ENCODE data around the gene KNSTRN.

KNSTRN gene, protein sequence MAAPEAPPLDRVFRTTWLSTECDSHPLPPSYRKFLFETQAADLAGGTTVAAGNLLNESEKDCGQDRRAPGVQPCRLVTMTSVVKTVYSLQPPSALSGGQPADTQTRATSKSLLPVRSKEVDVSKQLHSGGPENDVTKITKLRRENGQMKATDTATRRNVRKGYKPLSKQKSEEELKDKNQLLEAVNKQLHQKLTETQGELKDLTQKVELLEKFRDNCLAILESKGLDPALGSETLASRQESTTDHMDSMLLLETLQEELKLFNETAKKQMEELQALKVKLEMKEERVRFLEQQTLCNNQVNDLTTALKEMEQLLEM

DNA sequence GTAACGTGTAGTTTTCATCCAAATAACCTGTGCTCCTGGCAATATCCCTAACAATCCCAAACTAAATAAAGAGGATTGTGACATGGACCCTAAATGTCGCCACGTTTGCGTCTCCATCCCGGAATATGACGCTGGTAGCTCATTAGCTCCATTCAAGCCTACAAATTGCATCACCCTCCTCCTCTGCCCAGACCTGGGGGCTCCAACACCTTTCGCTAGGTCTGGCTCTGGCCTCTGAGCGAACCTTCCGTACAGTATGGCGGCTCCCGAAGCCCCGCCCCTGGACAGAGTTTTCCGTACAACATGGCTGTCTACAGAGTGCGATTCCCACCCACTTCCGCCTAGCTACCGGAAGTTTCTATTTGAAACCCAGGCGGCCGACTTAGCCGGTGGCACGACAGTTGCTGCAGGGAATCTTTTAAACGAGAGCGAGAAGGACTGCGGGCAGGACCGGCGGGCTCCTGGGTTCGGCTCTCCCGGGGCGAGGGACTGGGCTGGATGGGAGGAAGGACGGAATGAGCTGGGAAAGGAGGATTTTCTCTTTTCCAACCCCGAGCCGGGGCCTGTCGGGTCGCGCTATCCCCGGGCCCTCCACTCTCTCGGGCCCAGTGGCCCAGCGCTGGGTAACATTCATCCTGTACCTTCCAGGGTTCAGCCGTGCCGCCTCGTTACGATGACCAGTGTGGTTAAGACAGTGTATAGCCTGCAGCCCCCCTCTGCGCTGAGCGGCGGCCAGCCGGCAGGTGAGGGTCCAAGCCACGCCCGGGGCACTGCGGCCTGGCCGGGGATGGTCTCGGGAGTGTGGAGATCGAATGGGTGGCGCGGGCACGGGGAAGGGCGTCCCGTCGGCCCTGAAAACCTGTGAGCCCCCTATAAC, at the start of gene KNSTRN:
TSS of gene KNSTRN (plus strand) at position 142 of the 877 bp plus-strand sequence. CDS start at position 257, 115 bp downstream.
- DNase-seq, result peak; percentile 98

DNA sequence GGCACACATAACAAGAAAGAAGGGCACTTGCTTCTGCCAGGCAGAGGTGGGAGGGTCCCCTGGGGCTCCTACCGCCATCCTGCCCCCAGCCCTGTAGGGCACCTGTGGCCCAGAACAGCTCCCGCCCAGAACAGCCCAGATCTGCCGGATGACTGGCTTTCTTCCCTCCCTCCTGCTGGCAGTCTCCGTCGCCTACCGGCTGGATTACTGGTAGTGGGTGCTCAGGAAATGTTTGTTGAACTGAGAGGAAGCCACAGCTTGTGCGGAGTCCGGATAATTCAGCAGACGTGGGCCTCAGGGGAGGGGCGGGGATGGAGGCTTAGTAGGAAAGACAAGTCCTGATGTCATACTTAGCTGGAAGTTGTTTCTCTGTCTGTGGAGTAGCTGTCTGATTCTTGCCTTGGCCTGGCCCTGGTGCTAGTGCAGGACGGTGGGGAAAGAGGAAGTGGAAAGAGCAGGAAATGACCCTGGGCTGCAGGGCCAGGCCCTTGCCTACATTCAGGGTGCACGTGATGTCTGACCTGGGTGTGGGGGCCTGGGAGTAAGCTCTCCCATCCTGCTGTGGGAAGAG, 48.5 kb upstream of the KNSTRN start:
- DNase-seq, result peak; percentile 84

DNA sequence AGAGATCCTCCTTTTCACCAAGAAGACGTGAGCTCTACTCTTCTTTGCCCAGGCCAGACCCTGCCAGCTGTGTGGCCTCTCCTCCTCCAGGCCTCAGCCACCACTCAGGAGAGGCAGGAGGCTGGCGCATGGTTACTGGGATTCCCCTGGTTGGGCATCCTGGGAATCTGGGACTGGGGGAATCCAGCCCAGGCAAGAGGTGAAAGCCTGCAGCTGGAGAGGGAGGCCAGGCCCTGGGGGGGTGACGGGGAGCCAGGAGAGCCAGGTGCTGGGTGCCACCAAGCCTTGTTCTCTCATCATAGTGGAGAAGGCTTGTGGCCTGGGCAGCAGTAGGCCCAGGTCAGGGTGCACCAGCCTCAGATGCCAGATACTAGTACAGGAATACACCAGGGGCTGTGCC, 48.0 kb upstream of the KNSTRN start:
- no peak for DNase-seq

DNA sequence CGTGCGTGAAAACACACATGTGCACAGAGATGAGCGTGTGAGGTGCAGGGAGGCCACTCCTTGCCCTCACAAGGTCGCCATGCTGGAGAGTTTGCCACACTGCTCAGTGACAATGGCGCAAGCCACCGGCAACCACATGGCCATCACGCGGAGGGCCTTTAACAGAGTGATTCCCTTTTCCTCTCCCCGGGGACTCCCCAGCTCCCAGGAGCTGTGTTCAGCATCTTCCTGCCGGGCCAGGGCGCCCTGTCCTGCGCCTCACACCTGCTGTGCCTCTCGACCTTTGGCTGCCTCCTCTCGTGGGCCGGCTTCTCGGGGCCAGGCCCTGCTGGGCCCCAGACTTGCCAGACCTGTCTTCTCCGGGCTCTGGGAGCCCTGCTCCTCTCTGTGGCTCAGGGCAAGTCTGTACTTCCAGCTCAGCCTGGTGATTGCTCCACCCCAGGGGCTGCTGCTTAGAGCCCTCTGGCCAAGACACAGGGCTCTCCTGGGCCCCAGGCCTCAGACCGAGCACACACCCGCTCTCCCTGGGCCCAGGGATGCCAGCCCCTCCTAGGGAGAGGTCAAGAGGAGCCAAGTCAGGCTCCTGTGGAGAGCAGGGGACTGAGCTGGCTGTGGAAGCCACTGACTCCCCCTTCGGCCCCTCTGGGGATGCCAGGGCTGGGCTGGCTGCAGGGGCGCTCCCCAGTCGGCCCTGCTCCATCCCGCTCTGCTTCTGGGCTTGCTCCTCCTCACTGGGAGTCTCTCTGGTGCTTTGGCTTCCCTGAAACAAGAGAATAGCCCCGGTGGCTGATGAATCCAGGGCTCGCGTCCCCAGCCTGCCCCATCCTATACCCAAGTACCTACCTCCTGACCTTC, 47.4 kb upstream of the KNSTRN start:
- no peak for DNase-seq

DNA sequence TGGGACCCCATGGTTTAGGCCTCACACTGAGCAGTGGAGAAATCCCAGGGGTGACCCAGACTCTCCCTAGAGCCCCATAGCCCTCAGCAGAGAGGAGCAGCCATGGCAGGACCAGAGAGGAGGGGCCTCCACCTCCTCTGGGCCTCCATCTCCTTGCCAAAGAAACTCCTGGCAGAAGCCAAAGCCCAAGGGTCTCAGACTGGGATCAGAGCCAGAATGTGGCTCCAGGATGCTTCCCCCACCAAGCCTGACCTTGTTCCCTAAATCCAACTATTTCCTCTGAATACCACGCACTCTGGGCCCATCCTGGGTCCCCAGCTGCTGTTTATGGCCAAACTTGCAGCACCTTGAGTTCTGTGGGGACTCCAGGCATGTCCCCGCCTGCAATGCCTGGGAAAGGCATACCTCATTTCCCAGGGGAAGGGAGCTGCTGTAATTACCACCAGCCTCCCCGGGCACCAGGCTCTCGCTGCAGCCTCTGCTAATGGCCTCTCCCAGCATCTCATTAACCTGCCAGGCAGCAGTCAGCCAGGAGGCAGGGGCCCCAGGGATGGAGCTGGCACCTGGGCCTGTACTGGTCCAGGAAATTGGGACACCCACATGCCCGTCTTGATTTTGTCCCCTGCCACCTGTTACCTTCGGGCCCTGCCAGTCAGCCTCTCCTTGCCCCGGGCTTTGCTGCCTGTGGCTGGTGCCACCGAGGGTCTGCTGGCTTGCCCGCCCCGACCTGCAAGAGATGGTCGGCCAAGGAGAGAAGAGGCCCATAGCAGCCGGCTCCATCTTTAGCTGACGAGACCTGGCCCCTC, 46.4 kb upstream of the KNSTRN start:
- no peak for DNase-seq

DNA sequence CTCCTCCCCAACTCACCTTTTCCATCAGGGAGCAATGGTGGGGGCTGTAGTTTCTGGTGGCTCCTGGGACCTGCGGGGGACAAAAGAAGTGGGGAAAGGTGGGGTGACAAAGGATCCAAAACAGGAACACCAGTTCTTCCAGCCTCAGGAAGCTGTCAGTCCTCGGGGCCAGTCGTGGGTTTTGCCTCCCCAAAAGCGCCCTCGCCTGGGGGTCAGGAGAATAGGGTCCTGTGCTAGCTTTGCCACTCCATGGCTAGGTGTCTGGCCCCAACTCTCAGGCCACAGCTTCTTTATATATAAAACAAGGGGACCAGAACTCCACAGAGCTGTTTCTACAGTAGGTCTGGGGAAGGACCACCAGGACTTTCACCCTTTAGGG, 45.8 kb upstream of the KNSTRN start:
- DNase-seq, result peak; percentile 26

DNA sequence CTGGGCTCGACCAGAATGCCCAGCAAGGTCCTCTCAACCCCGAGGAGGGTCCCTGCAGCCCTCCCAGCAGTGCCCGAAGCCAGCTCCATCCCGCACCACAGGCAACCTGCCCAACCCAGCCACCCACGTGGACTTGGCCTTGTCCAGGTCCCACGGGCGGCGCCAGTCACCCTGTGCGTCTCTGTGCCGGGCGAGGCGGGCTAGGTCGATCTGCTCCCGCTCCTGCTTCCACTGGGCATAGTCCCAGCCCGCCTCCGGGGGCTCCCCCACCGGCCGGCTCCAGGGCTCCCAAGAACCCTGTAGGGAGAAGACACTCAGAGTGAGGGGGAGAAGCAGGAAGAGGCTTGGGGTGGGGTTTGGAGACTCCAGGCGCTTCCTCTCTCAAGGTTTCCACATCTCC, 44.9 kb upstream of the KNSTRN start:
- no peak for DNase-seq

DNA sequence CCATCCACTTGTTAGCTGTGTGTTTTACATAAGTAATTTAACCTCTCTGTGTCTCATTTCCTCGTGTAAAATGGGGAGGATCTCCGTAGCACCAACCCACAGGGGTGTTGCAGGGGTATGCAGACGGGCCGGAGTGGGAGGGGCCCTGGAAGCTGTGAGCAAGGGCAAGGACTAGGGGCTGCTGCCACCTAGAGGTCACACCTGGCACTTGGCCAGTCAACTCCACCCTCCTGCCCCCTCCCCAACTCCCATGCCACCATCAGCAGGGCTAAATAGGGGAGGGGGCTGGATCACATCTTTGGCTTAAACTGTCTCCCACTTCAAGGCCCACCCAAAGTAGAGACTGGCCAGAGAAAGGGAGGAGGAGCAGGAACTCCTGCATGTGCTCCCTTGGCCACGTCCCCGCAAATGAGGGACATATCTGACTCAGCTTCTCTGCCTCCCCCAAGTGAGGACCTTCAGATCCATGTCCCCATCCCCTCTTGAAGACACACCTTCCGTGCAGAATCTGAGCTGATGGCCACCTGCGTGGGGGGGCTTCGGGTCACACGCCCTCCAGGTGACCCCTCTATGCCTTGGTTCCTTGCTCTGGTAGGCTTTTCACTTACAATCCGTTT, 44.4 kb upstream of the KNSTRN start:
- DNase-seq, result peak; percentile 90

DNA sequence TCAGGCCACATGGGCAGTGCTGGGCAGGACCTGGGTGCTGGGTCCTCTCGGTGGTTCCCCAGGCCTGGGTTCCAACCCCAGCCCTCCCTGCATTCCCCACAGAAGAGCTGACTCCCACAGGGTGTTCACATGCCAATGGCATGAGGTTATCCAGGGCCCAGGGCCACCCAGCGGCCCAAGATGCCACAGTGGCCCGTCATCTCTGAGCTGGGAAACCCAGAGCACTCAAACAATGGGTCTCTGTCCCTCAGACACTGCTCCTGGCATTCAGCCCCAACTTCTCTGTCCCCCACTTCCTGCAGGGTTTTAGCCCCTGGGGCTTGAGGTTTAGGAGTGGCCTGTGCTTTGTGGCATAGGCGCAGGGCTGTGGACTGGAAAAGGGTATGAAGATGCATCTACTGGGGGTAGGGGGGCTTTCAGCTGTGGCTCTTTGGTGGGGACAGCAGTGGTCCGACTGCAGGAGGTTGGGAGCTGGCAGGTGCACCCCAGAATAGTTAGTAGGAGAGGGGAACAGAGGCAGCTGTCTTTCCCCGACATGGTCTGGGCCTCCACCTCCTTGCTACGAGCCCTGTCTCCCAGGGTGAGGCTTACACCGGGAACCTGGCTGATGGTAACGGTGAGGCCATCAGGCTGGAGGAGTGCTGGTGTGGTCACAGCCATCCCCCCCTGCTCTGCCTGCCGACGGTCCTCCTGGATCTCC, 43.5 kb upstream of the KNSTRN start:
- DNase-seq, result no peak

DNA sequence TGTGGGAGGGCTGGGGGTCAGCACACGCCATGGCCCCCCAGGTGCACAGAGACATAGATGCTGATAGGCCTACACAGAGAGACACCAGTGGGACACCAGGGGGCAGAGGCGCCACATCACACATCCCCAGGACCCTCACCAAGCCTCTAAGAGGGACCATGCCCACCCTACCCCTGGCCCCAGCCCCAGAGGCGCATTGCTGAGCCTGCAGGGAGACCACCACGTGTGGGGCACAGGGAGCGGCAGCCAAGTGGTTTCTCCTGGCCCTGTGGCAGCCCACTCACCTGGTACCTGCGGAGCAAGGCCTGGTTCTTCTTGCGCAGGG, 42.9 kb upstream of the KNSTRN start:
- DNase-seq, result peak; percentile 61

DNA sequence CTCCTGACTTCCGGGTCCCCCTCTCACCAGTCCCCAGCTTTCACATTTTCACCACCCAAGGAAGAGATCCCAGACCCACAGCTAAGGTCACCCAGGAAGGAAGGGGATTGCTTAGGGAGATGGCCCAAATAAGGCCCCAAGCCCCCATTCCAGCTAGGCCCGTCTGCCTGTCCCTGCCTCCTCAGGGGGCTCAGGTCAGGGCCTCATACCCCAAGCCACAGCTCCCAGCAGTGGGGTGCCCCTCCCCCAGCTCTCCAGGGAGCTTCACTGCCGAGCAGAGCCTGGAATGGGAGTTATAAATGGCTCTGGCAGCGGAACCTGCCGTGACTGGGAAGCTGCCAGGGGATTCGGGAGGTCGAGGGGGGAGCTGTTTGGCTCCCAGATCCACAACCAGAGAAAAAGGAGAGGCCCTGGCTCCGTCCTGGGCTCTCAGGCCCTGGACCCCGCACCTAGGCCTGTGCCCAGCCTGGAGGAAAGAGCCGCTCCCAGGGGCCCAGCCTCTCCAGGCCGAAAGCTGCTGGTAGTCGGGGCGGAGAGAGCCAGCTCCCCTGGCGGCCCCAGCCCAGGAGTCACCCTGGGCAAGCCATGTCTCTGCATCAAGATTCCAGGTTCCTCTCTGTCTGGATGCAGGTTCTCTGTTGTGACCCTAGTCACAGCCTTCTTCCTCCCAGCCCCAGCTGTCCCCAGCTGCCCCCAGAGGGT, 42.3 kb upstream of the KNSTRN start:
- peak; percentile 69 for DNase-seq

DNA sequence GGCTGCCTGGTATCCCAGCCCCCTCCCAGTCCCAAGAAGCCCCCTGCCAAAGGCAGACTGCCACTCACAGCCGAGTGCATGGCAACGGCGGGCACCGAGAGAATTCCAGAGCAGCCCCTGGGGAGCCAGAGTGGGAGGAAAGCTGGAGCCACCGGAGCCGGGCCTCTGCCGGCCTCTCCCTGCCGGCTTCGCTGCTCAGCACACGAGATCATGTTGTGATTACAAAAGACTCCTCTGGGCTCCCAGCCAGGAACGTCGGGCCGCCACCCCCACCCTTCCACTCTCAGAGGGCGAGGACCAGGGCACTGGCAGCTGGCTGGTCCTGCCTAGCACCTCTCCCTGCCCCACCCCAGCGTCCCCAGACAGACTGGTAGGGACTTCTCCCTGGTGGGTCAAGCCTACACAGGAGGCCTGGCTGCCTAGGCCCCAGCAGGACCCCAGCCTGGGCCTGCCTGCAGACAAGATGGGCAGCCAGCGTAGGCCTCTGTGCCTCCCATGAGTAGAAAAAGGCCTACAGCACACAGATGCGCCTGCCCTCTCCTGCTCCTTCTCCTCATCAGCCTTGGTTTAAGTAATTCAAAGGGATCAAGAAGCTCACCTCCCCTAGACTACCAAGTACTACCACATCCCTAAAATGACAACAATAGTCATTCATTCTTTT, 41.7 kb upstream of the KNSTRN start, which contains the start of gene CCDC9B:
TSS of gene CCDC9B (minus strand) at position 200 of the 661 bp plus-strand sequence. CDS start at position 80, 120 bp downstream.
- peak; percentile 82 for DNase-seq

DNA sequence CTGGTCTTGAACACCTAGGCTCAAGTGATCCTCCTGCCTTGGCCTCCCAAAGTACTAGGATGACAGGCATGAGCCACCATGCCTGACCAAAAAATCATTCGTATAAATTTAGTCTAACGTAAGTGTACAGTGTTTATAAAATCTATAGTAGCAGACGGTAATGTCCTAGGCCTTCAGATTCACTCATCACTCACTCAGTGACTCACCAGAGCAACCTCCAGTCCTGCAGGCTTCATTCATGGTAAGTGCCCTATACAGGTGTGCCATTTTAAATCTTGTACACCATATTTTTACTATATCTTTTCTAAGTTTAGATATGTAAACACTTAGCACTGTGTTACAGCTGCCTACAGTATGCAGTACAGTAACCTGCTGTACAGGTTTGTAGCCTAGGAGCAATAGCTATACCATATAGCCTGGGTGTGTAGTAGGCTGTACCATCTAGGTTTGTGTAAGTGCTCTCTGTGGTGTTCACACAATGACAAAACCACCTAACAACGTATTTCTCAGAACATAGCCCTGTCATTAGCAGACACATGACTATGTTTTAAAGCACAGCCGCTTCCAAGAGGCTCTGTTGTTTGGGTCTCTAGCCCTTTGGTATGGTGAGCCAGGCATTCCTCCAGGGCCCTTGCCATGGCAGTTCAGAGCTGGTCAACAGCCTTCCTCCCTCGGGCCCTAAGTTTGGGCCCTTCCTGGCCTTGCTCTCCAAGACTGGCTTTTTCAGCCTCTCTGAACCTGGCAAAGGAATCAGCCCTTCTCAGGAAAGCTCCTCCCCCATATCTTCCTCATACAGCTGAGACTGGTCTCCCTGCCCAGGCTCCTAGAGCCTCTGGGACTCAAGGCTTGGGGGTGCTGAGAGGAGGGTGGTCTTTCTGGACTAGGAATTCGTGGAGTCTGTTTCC, 39.9 kb upstream of the KNSTRN start:
- no peak for DNase-seq

DNA sequence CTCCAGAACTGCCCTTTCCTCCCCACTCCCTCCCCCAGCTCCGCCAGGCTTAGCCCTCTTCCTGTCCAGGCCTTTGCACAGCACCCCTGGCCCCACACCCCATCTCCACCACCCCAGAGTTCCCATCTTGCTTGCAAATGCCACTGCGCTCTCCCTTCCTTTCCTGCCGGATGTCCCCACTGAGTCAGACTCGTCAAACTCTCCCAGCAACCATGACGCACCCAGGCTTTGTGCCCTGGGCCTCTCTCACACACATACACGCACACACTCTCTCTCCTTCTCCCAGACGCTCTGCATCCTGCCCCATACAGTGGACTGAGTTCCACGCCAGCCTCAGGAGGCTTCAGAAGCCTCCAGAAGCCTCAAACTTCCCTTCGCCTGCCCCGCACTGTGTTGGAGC, 39.0 kb upstream of the KNSTRN start:
- no peak for DNase-seq

DNA sequence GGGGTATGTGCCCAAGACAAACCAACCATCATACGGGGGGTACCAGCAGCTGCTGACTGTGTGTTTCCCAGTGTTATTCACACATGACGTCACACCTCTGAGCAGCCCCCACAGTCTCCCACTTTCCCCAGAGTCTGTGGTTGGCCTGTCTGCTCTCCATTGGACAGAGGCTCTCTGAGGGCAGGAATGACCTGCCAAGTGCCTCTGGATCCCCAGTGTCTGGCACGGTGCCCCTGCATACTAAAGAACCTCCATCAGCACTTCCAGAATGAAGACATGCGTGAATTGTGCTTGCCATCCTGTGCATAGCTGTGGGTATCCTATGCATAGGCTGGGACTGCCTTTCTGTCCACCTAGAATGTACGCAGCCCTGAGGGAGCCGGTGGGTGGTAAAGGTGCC, 38.3 kb upstream of the KNSTRN start:
- DNase-seq, result no peak

DNA sequence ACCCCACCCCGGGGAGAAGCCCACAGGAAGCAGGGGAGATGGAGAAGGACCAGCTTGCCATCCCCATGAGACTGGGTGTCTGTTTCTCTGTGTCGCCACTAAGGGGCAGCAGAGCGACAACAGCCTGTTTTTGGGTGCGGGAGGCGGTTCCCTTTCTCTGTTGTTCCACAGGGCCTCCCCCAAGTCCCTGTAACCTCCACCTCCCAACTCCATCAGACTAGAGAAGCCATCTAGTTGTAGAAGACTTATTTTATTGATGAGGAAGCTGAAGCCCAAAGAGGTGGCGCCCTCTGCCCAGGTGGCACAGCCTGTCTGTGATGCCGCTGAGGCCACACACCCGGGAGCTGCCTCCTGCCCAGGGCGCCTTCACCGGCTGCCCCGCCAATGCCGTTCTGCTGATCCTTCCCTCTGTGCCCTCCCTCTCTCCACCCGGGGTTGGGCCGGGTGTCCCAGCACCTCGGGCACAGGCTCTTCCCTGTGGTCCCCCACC, 37.8 kb upstream of the KNSTRN start:
- peak; percentile 80 for DNase-seq

DNA sequence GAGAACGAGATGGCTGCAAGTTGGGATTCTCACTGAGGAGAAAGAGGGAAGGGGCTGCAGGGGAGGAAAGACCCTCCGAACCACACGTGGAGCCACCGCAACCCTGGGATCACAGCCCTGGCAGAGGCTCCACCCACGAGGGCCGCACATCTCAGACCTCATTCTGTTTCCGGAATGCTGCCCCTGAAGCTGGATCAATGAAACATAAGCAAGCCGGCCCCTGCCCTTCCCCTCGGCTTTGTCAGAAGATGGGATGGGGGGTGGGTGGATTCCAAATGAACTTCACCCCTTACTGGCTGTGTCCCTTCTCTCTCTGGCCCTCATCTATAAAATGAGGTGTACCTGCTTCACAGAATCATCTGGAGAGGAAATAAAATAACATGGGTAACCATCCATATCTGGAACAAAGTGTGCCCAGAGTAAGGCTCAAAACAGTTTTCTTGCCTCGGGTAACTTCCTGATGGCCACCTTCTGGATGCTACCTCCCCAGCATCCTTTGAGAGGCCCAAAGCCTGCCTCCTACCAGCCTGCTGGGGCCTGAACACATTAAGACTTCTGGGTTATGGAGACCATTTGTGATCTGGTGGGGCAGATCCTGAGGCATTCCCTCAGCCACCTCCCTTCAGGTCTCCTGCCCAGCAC, 37.2 kb upstream of the KNSTRN start:
- no peak for DNase-seq

Measured in NCI-H82 (cell line).